Type B pancreatic cell (in vitro differentiated cells): ENCODE measurements around the gene SWSAP1. TPM values are rescaled to one million over a fixed set of nuclear protein-coding genes. Genes with fewer than 3 reads are reported as not detected.

Experiments used
- DNase-seq: peaks from one replicate; pipeline ENCODE4 v3.0.0; 2021; ENCODE audit warnings: mixed read lengths; ENCODE audit not compliant: unreplicated experiment; ENCODE audit errors: extremely low spot score
- H3K27ac Mint-ChIP-seq: 2 replicates; pipeline ENCODE4 v1.8.0; 2021; ENCODE audit warnings: mild to moderate bottlenecking, mixed read lengths
- H3K27me3 Mint-ChIP-seq: 2 replicates; pipeline ENCODE4 v1.8.0; 2021; ENCODE audit warnings: mixed read lengths
- H3K36me3 Mint-ChIP-seq: 2 replicates; pipeline ENCODE4 v1.8.0; 2021; ENCODE audit warnings: mixed read lengths
- H3K4me1 Mint-ChIP-seq: one replicate; pipeline ENCODE4 v1.8.0; 2021; ENCODE audit warnings: mixed read lengths; ENCODE audit not compliant: unreplicated experiment
- H3K4me3 Mint-ChIP-seq: 2 replicates; pipeline ENCODE4 v1.8.0; 2021; ENCODE audit warnings: mild to moderate bottlenecking, mixed read lengths
- H3K9me3 Mint-ChIP-seq: 2 replicates; pipeline ENCODE4 v1.8.0; 2021; ENCODE audit warnings: mixed read lengths
- total RNA-seq: library from RNA; stranded (reverse); gene quantifications from 2 replicates; pipeline ENCODE4 v1.2.1, GENCODE V29; 2021; ENCODE audit warnings: low replicate concordance
- TF ChIP-seq, protein P1 (sequence below): fragments of 200-600 bp; sonication (generic); conservative IDR thresholded peaks from 2 replicates; pipeline ENCODE4 v1.5.0; 2021; ENCODE audit warnings: antibody characterized with exemption, mild to moderate bottlenecking

Gene SWSAP1
- total RNA-seq, 1 donor from 2014 or later = 2.7 TPM

DNA sequence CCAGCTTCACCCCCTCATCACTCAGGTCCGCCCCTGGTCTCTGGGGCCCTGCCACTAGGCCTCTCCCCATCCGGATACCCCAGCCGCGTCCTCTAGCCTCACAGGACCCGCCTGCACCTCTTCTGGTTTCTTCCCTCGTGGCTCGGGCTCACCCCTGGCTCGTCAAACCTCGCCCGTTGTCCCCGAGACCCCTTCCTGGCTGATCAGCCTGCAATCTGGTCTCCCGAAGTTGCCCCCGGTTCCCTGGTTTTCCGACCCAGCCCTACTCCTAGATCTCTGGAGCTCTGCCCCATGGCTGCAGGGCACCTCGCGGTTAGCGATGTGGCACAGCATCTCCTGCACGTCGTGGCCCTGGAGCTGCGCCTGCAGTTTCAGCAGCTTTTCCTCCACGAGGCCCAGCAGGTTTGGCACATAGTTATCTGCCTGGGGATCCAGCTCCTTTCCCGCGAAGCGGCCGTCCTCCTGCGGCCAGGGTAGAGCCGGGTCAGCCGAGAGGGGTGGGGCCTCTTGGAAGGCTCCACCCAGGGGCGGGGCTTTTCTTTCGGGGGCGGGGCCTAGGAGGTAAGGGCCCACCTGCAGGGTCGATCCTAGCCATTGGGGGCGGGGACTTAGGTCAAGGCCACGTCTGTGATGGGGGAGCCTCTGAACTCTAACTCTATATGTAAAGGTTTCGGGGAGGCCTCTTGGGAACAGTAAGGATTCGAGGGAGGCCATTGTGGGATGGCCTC is 47.1 kb downstream of the SWSAP1 start:
- Mint-ChIP-seq H3K4me3 (peak overlapping the region; percentile 79), H3K27ac (peak overlapping the region; percentile 81), H3K4me1 (peaks cover 4% of the 10 kb centered on the region), H3K27me3 (peaks cover 59% of the 10 kb centered on the region), H3K36me3 (no peaks in the 10 kb centered on the region), H3K9me3 (no peaks in the 10 kb centered on the region)
- TF ChIP-seq, protein P1, sequence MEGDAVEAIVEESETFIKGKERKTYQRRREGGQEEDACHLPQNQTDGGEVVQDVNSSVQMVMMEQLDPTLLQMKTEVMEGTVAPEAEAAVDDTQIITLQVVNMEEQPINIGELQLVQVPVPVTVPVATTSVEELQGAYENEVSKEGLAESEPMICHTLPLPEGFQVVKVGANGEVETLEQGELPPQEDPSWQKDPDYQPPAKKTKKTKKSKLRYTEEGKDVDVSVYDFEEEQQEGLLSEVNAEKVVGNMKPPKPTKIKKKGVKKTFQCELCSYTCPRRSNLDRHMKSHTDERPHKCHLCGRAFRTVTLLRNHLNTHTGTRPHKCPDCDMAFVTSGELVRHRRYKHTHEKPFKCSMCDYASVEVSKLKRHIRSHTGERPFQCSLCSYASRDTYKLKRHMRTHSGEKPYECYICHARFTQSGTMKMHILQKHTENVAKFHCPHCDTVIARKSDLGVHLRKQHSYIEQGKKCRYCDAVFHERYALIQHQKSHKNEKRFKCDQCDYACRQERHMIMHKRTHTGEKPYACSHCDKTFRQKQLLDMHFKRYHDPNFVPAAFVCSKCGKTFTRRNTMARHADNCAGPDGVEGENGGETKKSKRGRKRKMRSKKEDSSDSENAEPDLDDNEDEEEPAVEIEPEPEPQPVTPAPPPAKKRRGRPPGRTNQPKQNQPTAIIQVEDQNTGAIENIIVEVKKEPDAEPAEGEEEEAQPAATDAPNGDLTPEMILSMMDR = no peak
- DNase-seq = no peak

DNA sequence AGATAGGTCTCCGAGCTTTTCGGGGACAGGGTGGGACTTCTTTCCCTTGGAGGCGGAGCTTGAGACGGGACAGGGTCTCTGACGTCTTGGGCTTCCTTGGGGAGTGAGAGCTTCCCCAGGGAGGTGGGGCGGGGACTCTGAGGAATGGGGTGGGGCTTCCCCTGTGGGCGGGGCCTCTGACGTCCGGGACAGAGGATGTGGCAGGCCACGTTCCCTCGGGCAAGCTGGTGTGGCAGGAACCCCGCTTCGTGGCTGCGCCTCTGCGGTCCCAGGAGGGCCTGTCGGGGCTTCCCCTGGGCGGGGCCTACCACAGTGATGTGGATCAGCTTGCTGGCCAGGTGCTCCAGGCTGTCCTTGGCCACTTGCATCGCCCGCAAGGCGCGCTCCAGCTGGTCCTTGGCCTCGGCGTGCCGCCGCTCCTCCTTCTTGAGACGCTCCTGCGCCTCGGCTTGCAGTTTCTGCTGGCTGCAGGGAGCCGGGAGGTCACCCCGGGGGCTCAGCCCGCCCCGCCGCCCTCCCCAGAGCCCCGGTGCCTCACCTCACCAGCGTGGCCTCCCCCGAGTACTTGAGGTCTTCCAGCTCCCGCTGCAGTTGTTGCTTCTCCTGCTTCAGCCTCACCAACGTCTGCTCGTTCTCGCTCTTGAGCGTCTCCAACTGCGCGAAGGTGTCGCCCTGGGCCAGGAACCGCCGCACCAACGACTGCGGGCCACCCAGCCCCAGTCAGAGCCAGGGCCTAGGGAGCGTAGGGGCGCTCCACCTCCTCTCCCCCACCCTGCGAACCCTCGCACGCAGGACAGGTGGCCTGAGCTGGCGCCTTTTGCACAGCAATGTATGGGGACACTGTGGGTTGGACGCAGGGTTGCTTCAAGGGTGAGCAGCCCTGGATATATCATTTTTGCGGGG is 47.9 kb downstream of the SWSAP1 start:
- Mint-ChIP-seq H3K27ac (peak overlapping the region; percentile 81), H3K4me1 (peaks cover 4% of the 10 kb centered on the region), H3K4me3 (peak overlapping the region; percentile 79), H3K36me3 (no peaks in the 10 kb centered on the region), H3K27me3 (peaks cover 58% of the 10 kb centered on the region), H3K9me3 (no peaks in the 10 kb centered on the region)
- DNase-seq = no peak
- TF ChIP-seq, protein P1 = no peak

DNA sequence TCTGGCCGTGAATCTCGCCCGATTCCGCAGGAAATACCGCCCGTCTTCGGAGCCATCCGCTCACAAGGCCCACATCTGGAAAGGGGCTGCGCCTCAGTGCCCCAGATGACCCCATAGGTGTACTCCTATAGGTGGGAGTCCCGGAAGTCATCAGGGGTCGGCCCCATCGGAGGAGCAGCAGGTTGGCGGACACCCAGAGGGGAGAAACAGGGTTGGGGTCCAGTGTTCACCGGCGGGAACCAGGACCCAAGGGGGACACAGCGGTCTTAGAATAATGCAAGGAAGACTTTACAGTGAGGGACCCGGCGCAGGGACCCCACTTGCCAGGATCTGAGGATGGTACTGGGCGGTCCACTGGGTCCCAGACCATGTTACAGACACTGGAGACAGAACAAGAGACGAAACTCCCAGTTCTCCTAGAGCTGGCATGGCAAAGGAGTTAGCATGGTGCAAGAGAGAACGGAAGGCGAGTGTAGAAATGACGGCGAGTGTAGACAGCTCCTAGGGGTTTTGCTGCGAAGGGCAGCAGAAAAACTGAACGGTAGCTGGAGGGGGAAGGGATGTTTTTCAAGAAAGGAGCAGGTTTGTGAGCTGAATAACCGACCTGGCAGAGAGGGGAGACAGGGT is 48.8 kb downstream of the SWSAP1 start:
- H3K4me3 Mint-ChIP-seq = no peak overlapping the region
- TF ChIP-seq, protein P1 = no peak
- H3K27ac Mint-ChIP-seq = no peak overlapping the region

DNA sequence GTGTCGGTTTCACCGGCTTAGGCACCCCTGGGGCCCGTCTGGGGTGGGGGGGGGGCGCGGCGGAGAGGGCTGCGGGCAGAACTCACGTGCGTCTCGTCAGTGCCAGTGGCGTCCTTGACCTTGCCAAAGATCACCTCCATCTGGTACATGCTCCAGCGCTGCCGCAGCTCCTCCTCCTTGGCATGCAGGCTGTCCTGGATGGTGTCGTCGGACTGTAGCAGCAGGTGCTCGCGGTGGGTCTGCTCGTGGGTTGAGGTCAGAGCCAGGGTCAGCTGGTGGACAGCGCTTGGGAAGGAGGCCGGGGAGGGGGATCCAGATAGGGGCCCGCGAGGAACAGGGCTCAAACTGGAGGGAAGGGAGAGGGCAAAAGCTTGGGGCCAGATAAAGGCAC is 49.3 kb downstream of the SWSAP1 start:
- H3K9me3 Mint-ChIP-seq = no peaks in the 10 kb centered on the region
- TF ChIP-seq, protein P1 = no peak
- no peak overlapping the region for H3K27ac Mint-ChIP-seq
- peaks cover 44% of the 10 kb centered on the region for H3K27me3 Mint-ChIP-seq
- H3K4me3 Mint-ChIP-seq = no peak overlapping the region
- DNase-seq = no peak
- no peaks in the 10 kb centered on the region for H3K36me3 Mint-ChIP-seq
- H3K4me1 Mint-ChIP-seq = peaks cover 4% of the 10 kb centered on the region

More for the DNA sequence above, 48.8 kb downstream of the SWSAP1 start:
- no peaks in the 10 kb centered on the region for H3K36me3 Mint-ChIP-seq
- no peak for DNase-seq
- no peaks in the 10 kb centered on the region for H3K9me3 Mint-ChIP-seq
- H3K4me1 Mint-ChIP-seq = peaks cover 4% of the 10 kb centered on the region
- peaks cover 50% of the 10 kb centered on the region for H3K27me3 Mint-ChIP-seq

Other genes with a start within 250 kb of the SWSAP1 start
- gene SPC24, start 218.9 kb upstream of the SWSAP1 start, total RNA-seq = 15.0 and 43.2 TPM in 2 replicates
- gene KANK2, start 177.1 kb upstream of the SWSAP1 start, total RNA-seq = 17.6 and 55.3 TPM in 2 replicates
- gene ANGPTL8, start 135.0 kb upstream of the SWSAP1 start, total RNA-seq = not detected in 2 replicates
- 43.6 and 58.9 TPM in 2 replicates for gene DOCK6, start 112.1 kb upstream of the SWSAP1 start, total RNA-seq
- not detected in 2 replicates for gene TSPAN16, start 78.5 kb upstream of the SWSAP1 start, total RNA-seq
- 45.3 and 77.5 TPM in 2 replicates for gene RAB3D, start 35.0 kb upstream of the SWSAP1 start, total RNA-seq
- gene TMEM205, start 28.4 kb upstream of the SWSAP1 start, total RNA-seq = 58.6 and 68.3 TPM in 2 replicates
- gene CCDC159, start 28.1 kb upstream of the SWSAP1 start, total RNA-seq = 9.6 and 12.1 TPM in 2 replicates
- 11.1 and 15.9 TPM in 2 replicates for gene PLPPR2, start 19.2 kb upstream of the SWSAP1 start, total RNA-seq
- 9.2 and 11.4 TPM in 2 replicates for gene EPOR, start 9.6 kb downstream of the SWSAP1 start, total RNA-seq
- 44.8 and 49.6 TPM in 2 replicates for gene RGL3, start 44.6 kb downstream of the SWSAP1 start, total RNA-seq
- 1.0 and 2.2 TPM in 2 replicates for gene ODAD3, start 60.5 kb downstream of the SWSAP1 start, total RNA-seq
- 342 and 403 TPM in 2 replicates for gene PRKCSH, start 61.0 kb downstream of the SWSAP1 start, total RNA-seq
- 1.7 and 3.3 TPM in 2 replicates for gene ELAVL3, start 106.4 kb downstream of the SWSAP1 start, total RNA-seq
- 11.5 and 13.4 TPM in 2 replicates for gene ZNF653, start 131.2 kb downstream of the SWSAP1 start, total RNA-seq
- 40.8 and 42.1 TPM in 2 replicates for gene ECSIT, start 154.5 kb downstream of the SWSAP1 start, total RNA-seq
- gene CNN1, start 164.2 kb downstream of the SWSAP1 start, total RNA-seq = 2.3 and 7.9 TPM in 2 replicates
- 51.3 and 57.1 TPM in 2 replicates for gene ELOF1, start 184.6 kb downstream of the SWSAP1 start, total RNA-seq
- gene ACP5, start 203.0 kb downstream of the SWSAP1 start, total RNA-seq = 3.2 and 6.0 TPM in 2 replicates
- gene ZNF627, start 222.8 kb downstream of the SWSAP1 start, total RNA-seq = 21.6 and 26.1 TPM in 2 replicates